Measurements from ENCODE around the gene PRDM16. TPM values are rescaled to one million over a fixed set of nuclear protein-coding genes. Genes with fewer than 3 reads are reported as not detected.

PRDM16 gene
- total RNA-seq, 1 experiment from 2014 or later: 0.04 TPM

DNA sequence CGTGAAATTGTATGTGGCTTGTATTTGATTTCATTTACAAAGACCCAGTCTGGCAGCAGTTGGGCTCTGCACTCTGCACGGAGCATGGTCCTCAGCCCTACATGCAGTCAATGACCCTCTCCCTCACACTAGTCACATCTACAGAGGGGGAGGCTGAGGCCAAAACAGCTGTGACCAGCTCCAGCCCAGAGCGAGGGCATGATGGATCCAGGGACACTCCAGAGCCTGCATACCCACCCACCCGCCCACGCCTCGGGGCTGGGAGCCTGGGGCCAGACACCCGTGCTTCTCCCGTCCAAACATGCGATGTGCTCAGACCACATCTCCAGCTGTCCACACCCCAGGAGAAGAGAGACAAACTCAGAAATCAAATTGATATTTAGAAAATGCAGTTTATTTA, 14.0 kb upstream of the PRDM16 start:
- Histone ChIP-seq H3K9me3 (ENCODE audit: low read length) (no peaks in the 10 kb centered on the region), H3F3A (ENCODE audit: low read length, unreplicated experiment) (no peaks in the 10 kb centered on the region), H3K4me2 (ENCODE audit: low read length) (no peak overlapping the region), H3K27ac (ENCODE audit: low read length) (no peak overlapping the region), H3K4me3 (ENCODE audit: low read length) (no peak overlapping the region), H3K27me3 (ENCODE audit: low read length) (peaks cover 71% of the 10 kb centered on the region), H3K79me2 (ENCODE audit: low read length) (no peaks in the 10 kb centered on the region), H3K4me1 (ENCODE audit: insufficient read depth, low read length) (no peaks in the 10 kb centered on the region), H4K20me1 (ENCODE audit: low read length) (no peaks in the 10 kb centered on the region), H2AFZ (ENCODE audit: low read length) (no peak overlapping the region), H3K9ac (ENCODE audit: low read length) (no peak overlapping the region), H3K9me2 (replicated peaks; ENCODE audit: low read length) (no peaks in the 10 kb centered on the region), H3K36me3 (ENCODE audit: low read depth, low read length) (no peaks in the 10 kb centered on the region)
- ChIA-PET POLR2A (ENCODE audit: unreplicated experiment) (no interaction called here), CTCF (no interaction called here)
- no TSS peak for BruUV-seq (replicated peaks)
- ATAC-seq (no peak), DNase-seq (no peak)
- intact Hi-C loops (cut with micrococcal nuclease): no loop called here
- TF ChIP-seq, protein P1, sequence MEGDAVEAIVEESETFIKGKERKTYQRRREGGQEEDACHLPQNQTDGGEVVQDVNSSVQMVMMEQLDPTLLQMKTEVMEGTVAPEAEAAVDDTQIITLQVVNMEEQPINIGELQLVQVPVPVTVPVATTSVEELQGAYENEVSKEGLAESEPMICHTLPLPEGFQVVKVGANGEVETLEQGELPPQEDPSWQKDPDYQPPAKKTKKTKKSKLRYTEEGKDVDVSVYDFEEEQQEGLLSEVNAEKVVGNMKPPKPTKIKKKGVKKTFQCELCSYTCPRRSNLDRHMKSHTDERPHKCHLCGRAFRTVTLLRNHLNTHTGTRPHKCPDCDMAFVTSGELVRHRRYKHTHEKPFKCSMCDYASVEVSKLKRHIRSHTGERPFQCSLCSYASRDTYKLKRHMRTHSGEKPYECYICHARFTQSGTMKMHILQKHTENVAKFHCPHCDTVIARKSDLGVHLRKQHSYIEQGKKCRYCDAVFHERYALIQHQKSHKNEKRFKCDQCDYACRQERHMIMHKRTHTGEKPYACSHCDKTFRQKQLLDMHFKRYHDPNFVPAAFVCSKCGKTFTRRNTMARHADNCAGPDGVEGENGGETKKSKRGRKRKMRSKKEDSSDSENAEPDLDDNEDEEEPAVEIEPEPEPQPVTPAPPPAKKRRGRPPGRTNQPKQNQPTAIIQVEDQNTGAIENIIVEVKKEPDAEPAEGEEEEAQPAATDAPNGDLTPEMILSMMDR (conservative IDR thresholded peaks at IDR 0.05; ENCODE audit: low read depth, low read length): no peak
- TF ChIP-seq EZH2 (IDR thresholded peaks at IDR 0.05; ENCODE audit: low read length, unreplicated experiment) (no peak), EZH2phosphoT487 (IDR thresholded peaks at IDR 0.05; ENCODE audit: borderline replicate concordance, low read length) (no peak)

DNA sequence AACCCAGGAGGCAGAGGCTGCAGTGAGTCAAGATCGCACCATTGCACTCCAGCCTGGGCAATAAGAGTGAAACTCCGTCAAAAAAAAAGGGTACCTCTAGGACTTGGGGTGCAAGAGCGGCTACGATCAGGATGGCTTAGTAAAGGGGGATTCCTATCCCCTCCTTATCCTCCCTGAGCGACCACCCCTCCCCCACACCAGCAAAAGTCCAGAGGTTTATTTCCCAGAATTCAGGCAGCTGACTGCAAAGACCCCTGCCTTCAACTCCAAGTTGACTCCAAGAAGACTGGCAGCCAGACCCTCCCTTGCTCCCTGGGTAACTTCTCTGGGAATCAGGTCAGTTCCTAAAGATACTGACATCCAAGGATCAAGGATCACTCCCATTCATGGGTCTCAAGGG, 12.4 kb upstream of the PRDM16 start:
- intact Hi-C loops (cut with micrococcal nuclease): no loop called here
- H3F3A ChIP-seq (ENCODE audit: low read length, unreplicated experiment): no peaks in the 10 kb centered on the region
- H3K4me2 ChIP-seq (ENCODE audit: low read length): no peak overlapping the region
- ChIA-PET CTCF (no interaction called here), POLR2A (ENCODE audit: unreplicated experiment) (no interaction called here)
- H3K9ac ChIP-seq (ENCODE audit: low read length): no peak overlapping the region
- no TSS peak for BruUV-seq (replicated peaks)
- no peaks in the 10 kb centered on the region for H3K9me3 ChIP-seq (ENCODE audit: low read length)
- peaks cover 78% of the 10 kb centered on the region for H3K27me3 ChIP-seq (ENCODE audit: low read length)
- no peak for DNase-seq
- TF ChIP-seq, protein P1 (conservative IDR thresholded peaks at IDR 0.05; ENCODE audit: low read depth, low read length): no peak
- H4K20me1 ChIP-seq (ENCODE audit: low read length): no peaks in the 10 kb centered on the region
- no peaks in the 10 kb centered on the region for H3K9me2 ChIP-seq (replicated peaks; ENCODE audit: low read length)
- H3K27ac ChIP-seq (ENCODE audit: low read length): no peak overlapping the region
- H3K79me2 ChIP-seq (ENCODE audit: low read length): no peaks in the 10 kb centered on the region
- no peak overlapping the region for H3K4me3 ChIP-seq (ENCODE audit: low read length)
- H3K4me1 ChIP-seq (ENCODE audit: insufficient read depth, low read length): no peaks in the 10 kb centered on the region
- no peak overlapping the region for H2AFZ ChIP-seq (ENCODE audit: low read length)
- no peaks in the 10 kb centered on the region for H3K36me3 ChIP-seq (ENCODE audit: low read depth, low read length)
- no peak for ATAC-seq

DNA sequence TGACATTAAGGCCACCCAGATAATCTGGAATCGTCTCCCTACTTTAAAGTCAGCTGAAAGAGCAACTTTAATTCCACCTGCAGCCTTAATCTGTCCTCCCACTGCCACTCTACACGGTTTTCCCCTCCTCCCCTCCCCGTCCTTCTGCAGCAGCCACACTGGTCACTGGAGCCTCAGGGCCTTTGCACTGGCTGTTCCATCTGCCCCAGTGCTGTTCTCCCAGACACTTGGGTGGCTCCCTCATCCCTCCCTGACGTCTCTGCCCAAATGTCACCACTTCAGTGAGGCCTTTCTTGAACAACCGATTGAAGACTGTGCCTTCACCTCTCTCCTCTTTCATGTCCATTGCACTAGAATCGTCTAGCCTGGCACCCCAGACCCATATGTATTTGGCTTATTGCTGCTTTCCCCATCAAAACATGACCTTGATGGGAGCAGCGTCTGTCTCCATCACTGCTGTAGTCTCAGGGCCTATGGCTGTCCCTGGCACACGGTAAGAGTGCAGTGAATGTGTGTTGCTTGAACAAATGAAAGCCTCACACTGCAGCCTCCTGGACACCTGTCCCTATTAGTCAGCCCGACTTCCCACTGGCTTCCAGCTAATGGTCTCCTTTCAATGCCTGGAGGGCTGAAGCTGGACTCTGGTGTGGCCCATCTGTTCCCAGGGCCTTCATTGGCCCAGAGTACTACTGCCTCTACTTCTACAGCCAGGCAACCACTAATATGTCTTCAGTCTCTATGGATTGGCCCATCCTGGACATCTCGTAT, 10.6 kb upstream of the PRDM16 start:
- Histone ChIP-seq H3K9me2 (replicated peaks; ENCODE audit: low read length) (no peaks in the 10 kb centered on the region), H3K4me1 (ENCODE audit: insufficient read depth, low read length) (no peaks in the 10 kb centered on the region), H3K27ac (ENCODE audit: low read length) (no peak overlapping the region), H3K4me3 (ENCODE audit: low read length) (no peak overlapping the region), H3K9ac (ENCODE audit: low read length) (no peak overlapping the region), H3K4me2 (ENCODE audit: low read length) (no peak overlapping the region), H3K36me3 (ENCODE audit: low read depth, low read length) (no peaks in the 10 kb centered on the region), H4K20me1 (ENCODE audit: low read length) (no peaks in the 10 kb centered on the region), H3F3A (ENCODE audit: low read length, unreplicated experiment) (no peaks in the 10 kb centered on the region), H3K9me3 (ENCODE audit: low read length) (no peaks in the 10 kb centered on the region), H3K79me2 (ENCODE audit: low read length) (no peaks in the 10 kb centered on the region), H3K27me3 (ENCODE audit: low read length) (peaks cover 91% of the 10 kb centered on the region), H2AFZ (ENCODE audit: low read length) (no peak overlapping the region)
- ChIA-PET CTCF (no interaction called here), POLR2A (ENCODE audit: unreplicated experiment) (no interaction called here)
- ATAC-seq (no peak), DNase-seq (no peak)
- no TSS peak for BruUV-seq (replicated peaks)
- TF ChIP-seq EZH2 (IDR thresholded peaks at IDR 0.05; ENCODE audit: low read length, unreplicated experiment): no peak
- TF ChIP-seq, protein P1 (conservative IDR thresholded peaks at IDR 0.05; ENCODE audit: low read depth, low read length): no peak
- TF ChIP-seq EZH2phosphoT487 (IDR thresholded peaks at IDR 0.05; ENCODE audit: borderline replicate concordance, low read length): no peak
- intact Hi-C loops (cut with micrococcal nuclease): no loop called here
